OCI-LY7 (cell line): ENCODE results near the gene SMPD1. TPM values are rescaled to one million over a fixed set of nuclear protein-coding genes. Genes with fewer than 3 reads are reported as not detected.

Source experiments
- BruUV-seq: library from RNA; stranded (reverse); fragments of 400-500 nt; replicated peaks from 2 replicates; lab custom pipeline; 2021; lab: Mats Ljungman, UMichigan
- CTCF ChIA-PET: fragments of 300-600 bp; sonication (Branson Sonifier 250); formaldehyde crosslinking; loops from one replicate; lab custom pipeline; 2022; ENCODE audit warnings: antibody characterized with exemption; ENCODE audit not compliant: unreplicated experiment; lab: Charles Lee
- POLR2A ChIA-PET: fragments of 300-600 bp; sonication (Branson Sonifier 250); formaldehyde crosslinking; loops from one replicate; lab custom pipeline; 2022; ENCODE audit warnings: antibody characterized with exemption; lab: Charles Lee
- DNase-seq: peaks from one replicate; pipeline ENCODE4 v3.0.0-alpha.2; 2015; ENCODE audit warnings: low spot score
- H2AFZ ChIP-seq: fragments of 200-600 bp; sonication (generic), shearing (Covaris generic); 2 replicates; pipeline ENCODE4 v1.6.1; 2014; ENCODE audit warnings: mild to moderate bottlenecking, antibody characterized with exemption, low read length, moderate library complexity
- H3K27ac ChIP-seq: fragments of 200-600 bp; sonication (generic); 2 replicates; pipeline ENCODE4 v1.5.1; 2014; ENCODE audit warnings: mixed run types, low read depth, mild to moderate bottlenecking, moderate library complexity, low read length, inconsistent platforms; ENCODE audit not compliant: poor library complexity, severe bottlenecking
- H3K36me3 ChIP-seq: fragments of 200-600 bp; sonication (generic); 2 replicates; pipeline ENCODE4 v1.6.1; 2014; ENCODE audit warnings: mild to moderate bottlenecking, antibody characterized with exemption, low read length, moderate library complexity, mixed read lengths; ENCODE audit not compliant: insufficient read depth
- H3K4me1 ChIP-seq: fragments of 200-600 bp; sonication (generic); 2 replicates; pipeline ENCODE4 v1.5.1; 2014; ENCODE audit warnings: mild to moderate bottlenecking, low read length; ENCODE audit not compliant: insufficient read depth, poor library complexity, severe bottlenecking
- H3K4me2 ChIP-seq: fragments of 200-600 bp; sonication (generic); 2 replicates; pipeline ENCODE4 v1.6.1; 2014; ENCODE audit warnings: mild to moderate bottlenecking, low read length
- H3K4me3 ChIP-seq: fragments of 200-600 bp; sonication (generic); 2 replicates; pipeline ENCODE4 v1.5.1; 2014; ENCODE audit warnings: mild to moderate bottlenecking, low read depth, low read length; ENCODE audit not compliant: poor library complexity, severe bottlenecking
- H3K79me2 ChIP-seq: fragments of 200-600 bp; sonication (generic); 2 replicates; pipeline ENCODE4 v1.6.1; 2016; ENCODE audit warnings: low read depth, mild to moderate bottlenecking, low read length, moderate library complexity, mixed read lengths; ENCODE audit not compliant: insufficient read depth
- H3K9me2 ChIP-seq: fragments of 200-600 bp; sonication (generic); 2 replicates; pipeline ENCODE4 v1.6.1; 2016; ENCODE audit warnings: mild to moderate bottlenecking, low read length, mixed read lengths; ENCODE audit not compliant: insufficient read depth
- H3K9me3 ChIP-seq: fragments of 200-600 bp; sonication (generic); 2 replicates; pipeline ENCODE4 v1.6.1; 2014; ENCODE audit warnings: mild to moderate bottlenecking, mixed run types, low read length, mixed read lengths
- H4K20me1 ChIP-seq: fragments of 200-600 bp; sonication (generic); 2 replicates; pipeline ENCODE4 v1.6.1; 2014; ENCODE audit warnings: mild to moderate bottlenecking, antibody characterized with exemption, low read length, moderate library complexity, mixed read lengths; ENCODE audit not compliant: insufficient read depth
- CTCF ChIP-seq: fragments of 200-600 bp; sonication (generic); conservative IDR thresholded peaks from 2 replicates; pipeline ENCODE4 v1.5.1; 2014; ENCODE audit warnings: mild to moderate bottlenecking, antibody characterized with exemption, low read length, moderate library complexity, mixed read lengths
- EZH2phosphoT487 ChIP-seq: fragments of 200-600 bp; sonication (generic); IDR thresholded peaks from 2 replicates; pipeline ENCODE4 v1.6.1; 2018; ENCODE audit warnings: low read depth, borderline replicate concordance, mild to moderate bottlenecking, mixed run types, antibody characterized with exemption, low read length, moderate library complexity, mixed read lengths
- intact Hi-C: fragments of 100-400 bp; cut with micrococcal nuclease; formaldehyde crosslinking; loops from one replicate; pipeline ENCODE4 v1.10.0; 2022; ENCODE audit not compliant: unreplicated experiment
- total RNA-seq, 2 experiments: library from RNA; depleted of rRNA in 1 of 2; stranded (reverse); fragments of >200 nt in 1 of 2; shearing (Covaris generic) in 1 of 2; gene quantifications; 2 replicates each; pipeline ENCODE4 v1.2.3, GENCODE V29; 2014 to 2022

The SMPD1 gene
- total RNA-seq, 2 experiments from 2014 or later = 5.1 to 11.9 TPM

- no peaks in the 10 kb centered on the region for H3K79me2 ChIP-seq
- no peak for DNase-seq
- H3K4me1 ChIP-seq = no peaks in the 10 kb centered on the region
- H4K20me1 ChIP-seq = no peaks in the 10 kb centered on the region
- ChIA-PET POLR2A (interaction anchor here (0.5 kb wide), 1 partner anchor 349 kb away, joined by 3 read pairs; no protein-coding TSS in a partner anchor), CTCF (no interaction called here)
- H3K9me2 ChIP-seq = no peaks in the 10 kb centered on the region
- TF ChIP-seq CTCF = no peak
- no peak for TF ChIP-seq EZH2phosphoT487
- H3K36me3 ChIP-seq = no peaks in the 10 kb centered on the region
- intact Hi-C loops = no loop called here
- no peak overlapping the region for H3K4me3 ChIP-seq
- H3K4me2 ChIP-seq = no peak overlapping the region
- no peak overlapping the region for H3K27ac ChIP-seq
- no TSS peak for BruUV-seq
- H2AFZ ChIP-seq = no peak overlapping the region
- no peaks in the 10 kb centered on the region for H3K9me3 ChIP-seq
These were observed 24.6 kb upstream of the SMPD1 start for GRCh38 chr11:6365659-6366058.

GRCh38 chr11:6371825-6372224, 18.4 kb upstream of the SMPD1 start:
- CTCF ChIA-PET = no interaction called here
- intact Hi-C loops = no loop called here
- POLR2A ChIA-PET = no interaction called here
- no TSS peak for BruUV-seq
- TF ChIP-seq EZH2phosphoT487 = no peak
- no peak for TF ChIP-seq CTCF
- no peak for DNase-seq
- H3K9me2 ChIP-seq = no peaks in the 10 kb centered on the region
- H2AFZ ChIP-seq = no peak overlapping the region
- no peak overlapping the region for H3K27ac ChIP-seq
- H3K4me3 ChIP-seq = no peak overlapping the region
- H4K20me1 ChIP-seq = no peaks in the 10 kb centered on the region
- H3K4me1 ChIP-seq = no peaks in the 10 kb centered on the region
- H3K4me2 ChIP-seq = no peak overlapping the region
- no peaks in the 10 kb centered on the region for H3K9me3 ChIP-seq
- no peaks in the 10 kb centered on the region for H3K79me2 ChIP-seq
- H3K36me3 ChIP-seq = no peaks in the 10 kb centered on the region

GRCh38 chr11:6377902-6378639, 12.2 kb upstream of the SMPD1 start:
- intact Hi-C loops = loop anchor here (2.0 kb wide), 3 partner anchors 225 to 329 kb away; partner anchors contain the start of genes ILK, MRPL17 and RRP8
- Histone ChIP-seq H3K9me3 (no peaks in the 10 kb centered on the region), H3K9me2 (no peaks in the 10 kb centered on the region), H3K79me2 (no peaks in the 10 kb centered on the region), H3K4me3 (no peak overlapping the region), H2AFZ (peak overlapping the region; percentile 66), H3K27ac (no peak overlapping the region), H3K36me3 (no peaks in the 10 kb centered on the region), H3K4me2 (peak overlapping the region; percentile 42; the same call in 1 of the 2 replicates), H3K4me1 (peaks cover 16% of the 10 kb centered on the region), H4K20me1 (no peaks in the 10 kb centered on the region)
- ChIA-PET POLR2A (interaction anchor here (0.5 to 4.3 kb wide), 23 partner anchors 8 to 559 kb away, joined by 3 to 62 read pairs (median 3); partner anchors contain the start of genes APBB1, ARFIP2, SMPD1 and TIMM10B), CTCF (interaction anchor here (0.6 to 4.5 kb wide), 12 partner anchors 12 to 261 kb away, joined by 3 to 74 read pairs (median 4); partner anchors contain the start of genes APBB1, HPX and SMPD1)
- no TSS peak for BruUV-seq
- no peak for TF ChIP-seq EZH2phosphoT487
- TF ChIP-seq CTCF = no peak
- DNase-seq = peak; percentile 33
